Right cardiac atrium (tissue), 5 donors: ENCODE measurements around the gene PLCL2. TPM values are rescaled to one million over a fixed set of nuclear protein-coding genes. Genes with fewer than 3 reads are reported as not detected.
"Not testable (repeated sequence)": the region's sequence is repeated elsewhere in the genome, so short reads cannot be mapped to it uniquely, and the experiment has no call there.

Source experiments
- ATAC-seq, 2 donors: fragments of 200-7000 bp; cut with Tn5 transposase; one replicate each; pipeline versions ENCODE4 v1.8.0 to v1.9.1; 2020; ENCODE audit warnings: moderate library complexity in 2 of 2, mild to moderate bottlenecking in 1 of 2
- DNase-seq, 3 donors: peaks; one replicate each; pipeline ENCODE4 v3.0.0-alpha.2; 2020
- H3K27ac ChIP-seq: one replicate; pipeline ENCODE4 v1.5.1; 2013; ENCODE audit warnings: mild to moderate bottlenecking, low read length, control low read depth, moderate library complexity
- H3K27me3 ChIP-seq: one replicate; pipeline ENCODE4 v1.6.1; 2013; ENCODE audit not compliant: control insufficient read depth, insufficient read depth
- H3K4me1 ChIP-seq: one replicate; pipeline ENCODE4 v1.6.1; 2013; ENCODE audit warnings: low read length; ENCODE audit not compliant: control insufficient read depth, insufficient read depth
- H3K4me3 ChIP-seq: one replicate; pipeline ENCODE4 v1.5.1; 2013; ENCODE audit warnings: low read length, control low read depth
- H3K9me3 ChIP-seq: one replicate; pipeline ENCODE4 v1.6.1; 2013; ENCODE audit warnings: low read length; ENCODE audit not compliant: control insufficient read depth
- WGBS: extraction: QIAGEN DNeasy Blood & Tissue Kit; methylation state at CpG from one replicate; pipeline ENCODE4 v1.1.7; 2013; 5-methylcytosine and 5-hydroxymethylcytosine counted together
- intact Hi-C, 4 donors: fragments of 100-400 bp; cut with DNase I; formaldehyde crosslinking; loops; one replicate each; pipeline versions ENCODE4 v1.11.0 to v1.14.0; 2022 to 2023
- polyA plus RNA-seq: library from polyadenylated mRNA; stranded (reverse); fragments of 200-250 nt; gene quantifications from one replicate; pipeline ENCODE4 v1.2.3, GENCODE V29; 2013
- total RNA-seq, 4 donors: library from RNA; stranded (reverse); fragmentation: NEBNext Ultra II Directional; extraction: Animal tissue kit (Norgen Biotek cat#: 25700); gene quantifications; one replicate each; pipeline ENCODE4 v1.2.1, GENCODE V29; 2021
- donor health status: healthy with polysubstance abuse.
- donor health status: DM: no; HTN: yes; CAD: no.
- donor health status: DM: no; HTN: no; CAD: no.
- donor health status: DM: no; HTN: yes; CAD: no; lungs with severe emphysema.
- donor health status: DM: yes; HTN: yes; CAD: no.

PLCL2 gene
- total and polyA plus RNA-seq, 5 donors: 12.5 to 47.4 (median 36.9) TPM

- intact Hi-C loops: no loop called here
- DNase-seq: no peak
- no peak overlapping the region for H3K4me3 ChIP-seq
- no peak overlapping the region for H3K27ac ChIP-seq
- no peaks in the 10 kb centered on the region for H3K27me3 ChIP-seq
- no peaks in the 10 kb centered on the region for H3K9me3 ChIP-seq
- no peak for ATAC-seq
- WGBS: 87% methylated on average over 3 of the region's 3 CpGs
- peaks cover 4% of the 10 kb centered on the region for H3K4me1 ChIP-seq
These were observed 94.1 kb downstream of the PLCL2 start for GRCh38 chr3:16978921-16979271.

- 98% methylated on average over 37 of the region's 43 CpGs for WGBS
- H3K4me1 ChIP-seq, ATAC-seq, intact Hi-C loops, H3K4me3 ChIP-seq, H3K9me3 ChIP-seq, H3K27ac ChIP-seq, H3K27me3 ChIP-seq: not testable (repeated sequence)
- DNase-seq: peak in 1 of 3 donors; percentile 61
These were observed 95.2 kb downstream of the PLCL2 start for GRCh38 chr3:16979769-16980515.

GRCh38 chr3:16980526-16980925 lies 95.8 kb downstream of the PLCL2 start:
- ATAC-seq, H3K27me3 ChIP-seq, H3K9me3 ChIP-seq, H3K4me3 ChIP-seq, H3K4me1 ChIP-seq, intact Hi-C loops, DNase-seq, H3K27ac ChIP-seq: not testable (repeated sequence)
- 97% methylated on average over 15 of the region's 26 CpGs for WGBS

GRCh38 chr3:16982460-16982859 lies 97.7 kb downstream of the PLCL2 start:
- no peaks in the 10 kb centered on the region for H3K27me3 ChIP-seq
- H3K4me3 ChIP-seq: no peak overlapping the region
- 66% methylated on average over 6 of the region's 6 CpGs for WGBS
- peaks cover 2% of the 10 kb centered on the region for H3K4me1 ChIP-seq
- intact Hi-C loops: no loop called here
- DNase-seq (no peak), ATAC-seq (peak in 1 of 2 donors; percentile 34)
- H3K27ac ChIP-seq: no peak overlapping the region
- no peaks in the 10 kb centered on the region for H3K9me3 ChIP-seq

- DNase-seq: no peak
- Histone ChIP-seq H3K9me3 (no peaks in the 10 kb centered on the region), H3K27me3 (no peaks in the 10 kb centered on the region), H3K27ac (no peak overlapping the region), H3K4me3 (no peak overlapping the region), H3K4me1 (peaks cover 4% of the 10 kb centered on the region)
- WGBS: 99% methylated on average over 2 of the region's 2 CpGs
- ATAC-seq: no peak
- intact Hi-C loops: no loop called here
These were observed 100.9 kb downstream of the PLCL2 start for GRCh38 chr3:16985608-16986007.

GRCh38 chr3:16987141-16987540 lies 102.4 kb downstream of the PLCL2 start:
- no peak for DNase-seq
- no peaks in the 10 kb centered on the region for H3K27me3 ChIP-seq
- H3K9me3 ChIP-seq: no peaks in the 10 kb centered on the region
- no peak for ATAC-seq
- intact Hi-C loops: no loop called here
- 95% methylated on average over 4 of the region's 4 CpGs for WGBS
- peaks cover 4% of the 10 kb centered on the region for H3K4me1 ChIP-seq
- H3K4me3 ChIP-seq: no peak overlapping the region
- no peak overlapping the region for H3K27ac ChIP-seq

- intact Hi-C loops: no loop called here
- Histone ChIP-seq H3K4me3 (no peak overlapping the region), H3K9me3 (no peaks in the 10 kb centered on the region), H3K27ac (no peak overlapping the region), H3K4me1 (peaks cover 13% of the 10 kb centered on the region), H3K27me3 (no peaks in the 10 kb centered on the region)
- ATAC-seq (no peak), DNase-seq (no peak)
- WGBS: 95% methylated on average over 1 of the region's 1 CpG
These were observed 105.4 kb downstream of the PLCL2 start for GRCh38 chr3:16990163-16990562.

GRCh38 chr3:16992198-16992597 lies 107.4 kb downstream of the PLCL2 start:
- intact Hi-C loops: no loop called here
- H3K4me1 ChIP-seq: peaks cover 14% of the 10 kb centered on the region
- no peak for ATAC-seq
- no peak overlapping the region for H3K4me3 ChIP-seq
- no peaks in the 10 kb centered on the region for H3K9me3 ChIP-seq
- no peaks in the 10 kb centered on the region for H3K27me3 ChIP-seq
- DNase-seq: no peak
- 93% methylated on average over 3 of the region's 3 CpGs for WGBS
- no peak overlapping the region for H3K27ac ChIP-seq

GRCh38 chr3:16993227-16993626 lies 108.5 kb downstream of the PLCL2 start:
- peaks cover 14% of the 10 kb centered on the region for H3K4me1 ChIP-seq
- ATAC-seq (peak in 1 of 2 donors; percentile 46), DNase-seq (no peak)
- 99% methylated on average over 1 of the region's 1 CpG for WGBS
- H3K27me3 ChIP-seq: no peaks in the 10 kb centered on the region
- no peak overlapping the region for H3K4me3 ChIP-seq
- intact Hi-C loops: no loop called here
- H3K9me3 ChIP-seq: no peaks in the 10 kb centered on the region
- no peak overlapping the region for H3K27ac ChIP-seq

GRCh38 chr3:16994854-16995525 lies 110.2 kb downstream of the PLCL2 start:
- intact Hi-C loops: no loop called here
- Histone ChIP-seq H3K9me3 (no peaks in the 10 kb centered on the region), H3K4me1 (peaks cover 12% of the 10 kb centered on the region), H3K27me3 (no peaks in the 10 kb centered on the region), H3K27ac (no peak overlapping the region), H3K4me3 (no peak overlapping the region)
- DNase-seq (no peak), ATAC-seq (no peak)
- WGBS: 54% methylated on average over 4 of the region's 4 CpGs

GRCh38 chr3:16995601-16996000 lies 110.8 kb downstream of the PLCL2 start:
- Histone ChIP-seq H3K9me3 (no peaks in the 10 kb centered on the region), H3K4me1 (peaks cover 12% of the 10 kb centered on the region), H3K27ac (no peak overlapping the region), H3K4me3 (no peak overlapping the region), H3K27me3 (no peaks in the 10 kb centered on the region)
- intact Hi-C loops: no loop called here
- no peak for ATAC-seq
- DNase-seq: no peak
- WGBS: 85% methylated on average over 3 of the region's 3 CpGs
